T-helper 17 cell (primary cell): ENCODE measurements around the gene MFN1. TPM values are rescaled to one million over a fixed set of nuclear protein-coding genes. Genes with fewer than 3 reads are reported as not detected.
A peak's percentile ranks its signal among the peaks of the same experiment; 100 is the strongest.
"Not testable (repeated sequence)": the region's sequence is repeated elsewhere in the genome, so short reads cannot be mapped to it uniquely, and the experiment has no call there.

Experiments
- ATAC-seq: fragments of 150-1000 bp; cut with Tn5 transposase; 2 replicates; pipeline ENCODE4 v1.10.0; 2021; ENCODE audit warnings: mild to moderate bottlenecking, moderate library complexity
- DNase-seq, 3 donors: peaks; one replicate each; pipeline versions ENCODE4 v3.0.0 to v3.0.0-alpha.2; 2020 to 2021
- H3K9me3 ChIP-seq: one replicate; pipeline ENCODE4 v1.7.0; 2013; ENCODE audit warnings: low read length, mild to moderate bottlenecking; ENCODE audit not compliant: control insufficient read depth, poor library complexity, severe bottlenecking
- H3K27ac Mint-ChIP-seq: one replicate; pipeline ENCODE4 v1.8.0; 2022; ENCODE audit warnings: mild to moderate bottlenecking, moderate library complexity, mixed read lengths
- H3K27me3 Mint-ChIP-seq: one replicate; pipeline ENCODE4 v1.8.0; 2022; ENCODE audit warnings: mixed read lengths
- H3K36me3 Mint-ChIP-seq: one replicate; pipeline ENCODE4 v1.8.0; 2022; ENCODE audit warnings: low read depth, mixed read lengths
- H3K4me1 Mint-ChIP-seq: one replicate; pipeline ENCODE4 v1.8.0; 2022; ENCODE audit warnings: mild to moderate bottlenecking, mixed read lengths
- H3K4me3 Mint-ChIP-seq: one replicate; pipeline ENCODE4 v1.8.0; 2022; ENCODE audit warnings: mild to moderate bottlenecking, moderate library complexity, mixed read lengths
- total RNA-seq, 4 donors: library from RNA in 2 of 4; stranded (reverse) in 2 of 4; gene quantifications; one replicate each; pipeline ENCODE4 v1.2.3 and lab custom pipeline; 2022 to 2026

The MFN1 gene
- total RNA-seq (10 to 100 TPM; 27.3 to 32.0 TPM), total RNA-seq (lab: John Stamatoyannopoulos, UW) (44.2 to 84.8 reads per million in 2 donors)

DNA sequence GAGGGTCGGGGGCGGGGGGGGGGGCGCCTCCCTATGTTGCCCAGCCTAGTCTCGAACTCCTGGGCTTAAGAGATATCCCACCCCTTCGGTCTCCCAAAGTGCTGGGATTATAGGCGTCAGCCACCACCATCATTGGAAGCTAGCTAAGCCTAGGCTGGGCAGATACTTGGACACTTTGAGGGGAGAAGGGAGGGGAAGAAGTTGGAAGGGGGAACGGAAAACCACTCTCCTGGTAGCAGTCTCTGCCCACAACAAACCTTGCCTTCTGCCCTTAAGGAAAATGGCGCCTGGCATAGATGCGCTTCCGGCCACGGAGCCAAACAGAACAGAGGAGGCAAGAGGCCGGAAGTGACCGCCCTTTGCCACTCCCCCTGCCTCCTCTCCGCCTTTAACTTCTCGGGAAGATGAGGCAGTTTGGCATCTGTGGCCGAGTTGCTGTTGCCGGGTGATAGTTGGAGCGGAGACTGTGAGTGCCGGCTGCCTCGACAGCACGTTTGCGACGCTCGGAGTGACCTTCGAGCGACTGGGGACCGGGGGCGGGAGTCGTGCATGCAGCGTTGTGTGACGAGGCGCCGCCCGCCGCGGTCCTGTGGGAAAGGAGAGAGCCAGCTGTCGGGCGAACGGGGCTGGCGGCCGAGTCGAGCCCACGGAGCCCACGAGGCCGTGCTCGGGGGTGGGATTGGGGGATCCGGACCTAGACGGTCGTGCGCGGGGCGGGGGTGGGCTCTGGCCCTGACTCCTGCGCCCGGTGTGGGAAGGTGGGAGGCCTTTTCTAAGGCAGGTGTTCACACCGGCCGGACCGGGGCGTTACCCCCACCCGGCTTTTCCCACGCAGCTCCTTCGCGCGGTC lies at the start of gene MFN1:
Gene MFN1 (plus strand): TSS at position 365 of the 850 bp plus-strand sequence. CDS start 1,143 bp downstream, outside the sequence.
- Mint-ChIP-seq H3K36me3 (no peaks in the 10 kb centered on the region), H3K4me3 (peak within 1 kb of the TSS; percentile 99), H3K4me1 (peaks cover 10% of the 10 kb centered on the region), H3K27ac (peak within 1 kb of the TSS; percentile 90), H3K27me3 (no peaks in the 10 kb centered on the region)
- peak; percentile 77 to 83 (median 79) for DNase-seq
- ATAC-seq: peak; percentile 99
- no peaks in the 10 kb centered on the region for H3K9me3 ChIP-seq

DNA sequence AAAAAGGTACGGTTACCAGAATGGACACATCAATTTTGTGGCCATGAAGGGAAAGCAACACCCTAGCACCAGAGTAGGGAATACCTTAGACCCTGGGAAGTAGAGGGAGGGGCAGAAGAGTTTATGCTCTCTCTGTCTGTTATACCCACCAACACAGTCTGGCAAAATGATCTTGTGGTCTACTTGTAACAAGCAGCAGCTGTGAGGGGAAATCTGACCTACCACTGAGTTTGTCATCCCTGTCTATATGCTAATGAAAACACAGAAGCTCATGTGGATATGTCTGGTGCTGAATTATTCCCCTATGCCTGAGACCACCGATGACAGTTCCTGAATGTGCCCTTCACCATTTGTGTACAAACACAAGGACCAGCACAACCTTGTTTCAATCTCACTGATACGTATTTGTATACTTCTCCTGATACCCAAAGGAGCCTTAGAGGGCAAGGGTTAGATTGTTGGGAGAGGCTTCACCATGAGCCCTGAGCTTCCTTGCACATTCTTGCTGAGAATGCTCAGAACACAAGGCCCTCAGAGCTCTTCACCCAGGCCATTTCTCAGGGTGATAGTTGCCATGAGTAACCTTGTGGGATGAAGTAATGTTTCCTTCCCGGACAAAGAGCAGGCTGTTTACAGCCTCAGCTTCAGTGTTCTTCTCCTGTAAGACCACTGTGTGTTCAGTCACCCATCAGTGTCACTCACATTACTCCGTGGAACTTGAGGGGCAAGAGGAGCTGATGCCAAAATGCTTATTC lies 49.4 kb upstream of the MFN1 start:
- DNase-seq (no peak), ATAC-seq (no peak)
- H3K9me3 ChIP-seq: no peaks in the 10 kb centered on the region
- no peaks in the 10 kb centered on the region for H3K4me1 Mint-ChIP-seq
- no peak overlapping the region for H3K4me3 Mint-ChIP-seq
- no peak overlapping the region for H3K27ac Mint-ChIP-seq
- H3K27me3 Mint-ChIP-seq: peaks cover 23% of the 10 kb centered on the region
- no peaks in the 10 kb centered on the region for H3K36me3 Mint-ChIP-seq

DNA sequence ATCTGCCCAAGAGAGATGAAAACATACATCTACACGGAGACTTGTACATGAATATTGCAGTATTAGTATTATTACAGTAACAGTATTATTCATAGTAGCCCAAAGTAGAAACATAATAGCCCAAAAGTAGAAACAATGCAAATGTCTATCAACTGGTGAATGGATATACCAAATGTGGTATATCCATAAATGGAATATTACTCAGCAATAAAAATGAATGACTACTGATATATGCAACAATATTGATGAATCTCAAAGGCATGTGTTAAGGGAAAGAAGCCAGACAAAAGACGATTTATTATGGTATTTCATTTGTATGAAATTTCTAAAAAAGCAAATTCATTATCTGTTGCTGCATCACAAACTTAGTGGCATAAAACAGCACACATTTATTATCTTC lies 48.2 kb upstream of the MFN1 start:
- peaks cover 2% of the 10 kb centered on the region for H3K36me3 Mint-ChIP-seq
- H3K4me1 Mint-ChIP-seq: peaks cover 2% of the 10 kb centered on the region
- no peaks in the 10 kb centered on the region for H3K9me3 ChIP-seq
- no peak overlapping the region for H3K4me3 Mint-ChIP-seq
- DNase-seq (no peak), ATAC-seq (no peak)
- no peak overlapping the region for H3K27ac Mint-ChIP-seq
- H3K27me3 Mint-ChIP-seq: peaks cover 20% of the 10 kb centered on the region

DNA sequence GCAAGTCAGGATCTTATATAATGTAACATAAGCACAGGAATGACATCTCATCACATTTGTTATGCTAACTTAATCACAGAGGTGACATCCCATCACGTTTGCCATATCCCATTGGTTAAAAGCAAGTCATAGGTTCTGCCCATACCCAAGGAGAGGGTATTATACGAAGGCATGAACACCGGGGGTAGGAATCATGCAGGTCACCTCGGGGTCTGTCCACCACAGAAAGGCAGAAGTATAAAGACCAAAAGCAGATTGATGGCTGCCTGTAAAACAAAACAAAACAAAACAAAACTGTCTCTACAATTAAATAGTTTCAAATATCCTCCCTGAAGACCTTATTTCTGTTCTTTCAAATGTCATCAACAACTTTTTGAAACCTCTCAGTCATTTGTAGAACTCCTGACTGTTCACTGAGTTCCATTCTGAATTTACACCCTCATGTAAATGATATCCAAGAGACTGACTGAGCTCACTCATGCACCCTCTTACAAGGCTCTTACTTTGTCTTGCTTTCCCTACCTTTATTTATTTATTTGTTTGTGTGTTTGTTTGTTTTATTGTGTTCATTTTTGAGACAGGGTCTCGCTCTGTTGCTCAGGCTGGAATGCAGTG lies 47.4 kb upstream of the MFN1 start:
- peaks cover 2% of the 10 kb centered on the region for H3K4me1 Mint-ChIP-seq
- H3K4me3 Mint-ChIP-seq: no peak overlapping the region
- no peak for DNase-seq
- peak overlapping the region; percentile 34 for H3K27ac Mint-ChIP-seq
- ATAC-seq: no peak
- peaks cover 17% of the 10 kb centered on the region for H3K27me3 Mint-ChIP-seq
- no peaks in the 10 kb centered on the region for H3K9me3 ChIP-seq
- peaks cover 2% of the 10 kb centered on the region for H3K36me3 Mint-ChIP-seq

DNA sequence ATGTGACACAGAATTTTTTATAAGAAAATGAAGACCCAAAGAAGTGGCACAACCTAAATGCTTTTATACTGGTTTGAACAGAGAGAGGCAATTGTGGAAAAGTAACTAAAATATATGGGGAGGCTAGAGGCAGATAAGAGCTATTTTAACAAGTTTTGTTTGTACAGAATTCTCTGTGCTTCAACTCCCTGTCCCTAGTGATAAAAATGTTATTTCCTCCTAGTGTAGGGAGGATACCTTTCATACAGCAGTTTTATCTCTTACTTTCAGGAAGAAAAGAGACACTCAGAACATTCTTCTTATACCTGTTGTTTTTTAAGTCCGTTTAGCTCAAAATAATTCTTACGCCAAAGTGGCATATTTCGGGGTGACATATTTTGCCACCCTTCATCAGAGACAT lies 45.9 kb upstream of the MFN1 start:
- Mint-ChIP-seq H3K4me3 (no peak overlapping the region), H3K36me3 (peaks cover 2% of the 10 kb centered on the region), H3K4me1 (peaks cover 2% of the 10 kb centered on the region), H3K27ac (no peak overlapping the region), H3K27me3 (peaks cover 12% of the 10 kb centered on the region)
- ATAC-seq (no peak), DNase-seq (no peak)
- H3K9me3 ChIP-seq: no peaks in the 10 kb centered on the region

DNA sequence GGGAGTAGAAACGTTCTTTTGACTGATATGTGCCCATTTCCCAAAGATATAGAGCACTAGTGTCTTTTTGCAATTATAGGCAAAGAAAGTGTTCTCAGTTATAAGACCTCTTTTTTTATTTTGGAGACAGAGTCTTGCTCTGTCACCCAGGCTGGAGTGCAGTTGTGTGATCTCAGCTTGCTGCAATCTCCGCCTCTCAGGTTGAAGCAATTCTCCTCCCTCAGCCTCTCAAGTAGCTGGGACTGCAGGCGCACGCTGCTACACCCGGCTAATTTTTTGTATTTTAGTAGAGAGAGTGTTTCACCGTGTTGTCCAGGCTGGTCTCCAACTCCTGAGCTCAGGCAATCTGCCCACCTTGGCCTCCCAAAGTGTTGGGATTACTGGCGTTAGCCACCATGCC lies 45.4 kb upstream of the MFN1 start:
- peaks cover 2% of the 10 kb centered on the region for H3K4me1 Mint-ChIP-seq
- no peak overlapping the region for H3K4me3 Mint-ChIP-seq
- H3K27ac Mint-ChIP-seq: no peak overlapping the region
- ATAC-seq (no peak), DNase-seq (no peak)
- H3K9me3 ChIP-seq: no peaks in the 10 kb centered on the region
- H3K36me3 Mint-ChIP-seq: peaks cover 2% of the 10 kb centered on the region
- peaks cover 12% of the 10 kb centered on the region for H3K27me3 Mint-ChIP-seq

DNA sequence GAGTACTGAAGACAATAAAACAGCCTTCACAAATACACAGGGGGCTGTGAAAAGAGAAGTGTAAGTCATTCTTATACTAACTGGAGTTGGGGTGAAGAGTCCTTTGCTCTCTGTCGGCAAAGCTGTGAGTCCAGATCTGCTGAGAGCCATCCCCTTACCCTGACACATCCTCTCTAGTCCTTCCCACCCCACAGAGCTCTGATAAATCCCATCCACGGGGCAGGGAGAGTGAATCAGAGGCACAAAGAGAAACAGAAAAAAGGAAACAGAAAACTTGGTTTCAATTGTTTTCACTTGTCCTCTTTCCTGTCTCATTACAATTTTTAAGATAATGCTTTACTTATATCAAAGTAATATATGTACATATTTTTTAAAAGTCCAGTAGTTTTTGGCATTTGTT lies 42.9 kb upstream of the MFN1 start:
- Mint-ChIP-seq H3K4me3 (no peak overlapping the region), H3K27ac (no peak overlapping the region), H3K27me3 (peaks cover 6% of the 10 kb centered on the region), H3K4me1 (peaks cover 2% of the 10 kb centered on the region), H3K36me3 (peaks cover 2% of the 10 kb centered on the region)
- DNase-seq (no peak), ATAC-seq (no peak)
- no peaks in the 10 kb centered on the region for H3K9me3 ChIP-seq

DNA sequence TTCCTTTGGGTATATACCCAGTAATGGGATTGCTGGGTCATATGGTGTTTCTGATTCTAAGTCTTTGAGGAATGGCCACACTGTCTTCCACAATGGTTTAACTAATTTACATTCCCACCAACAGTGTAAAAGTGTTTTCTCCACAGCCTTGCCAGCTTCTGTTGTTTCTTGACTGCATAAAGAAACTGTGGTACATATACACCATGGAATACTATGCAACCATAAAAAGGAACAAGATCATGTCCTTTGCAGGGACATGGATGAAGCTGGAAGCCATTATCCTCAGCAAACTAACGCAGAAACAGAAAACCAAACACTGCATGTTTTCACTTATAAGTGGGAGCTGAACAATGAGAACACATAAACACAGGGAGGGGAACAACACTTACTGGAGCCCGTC lies 40.1 kb upstream of the MFN1 start:
- not testable (repeated sequence) for H3K27me3 Mint-ChIP-seq, H3K27ac Mint-ChIP-seq, H3K4me3 Mint-ChIP-seq, H3K4me1 Mint-ChIP-seq, H3K9me3 ChIP-seq, H3K36me3 Mint-ChIP-seq, DNase-seq, ATAC-seq

DNA sequence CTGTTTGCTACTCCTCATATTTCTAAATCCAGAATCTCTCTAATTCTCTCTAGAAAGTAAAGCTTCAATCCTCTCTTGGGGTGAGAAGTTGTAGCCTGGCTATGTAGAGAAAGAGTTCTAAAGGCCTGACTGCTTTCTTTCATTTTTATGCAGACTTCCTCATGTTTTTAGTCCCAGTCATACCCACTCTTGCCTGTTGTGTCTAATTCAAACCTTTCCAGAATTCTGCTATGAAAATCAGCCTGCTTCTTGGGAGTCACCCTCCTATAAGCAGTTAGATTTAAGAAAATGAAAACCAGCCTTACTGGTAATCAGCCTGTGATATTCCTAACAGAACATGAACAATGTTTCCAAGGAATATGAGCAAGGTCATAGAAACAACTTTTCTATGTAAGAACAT lies 39.5 kb upstream of the MFN1 start:
- Mint-ChIP-seq H3K27me3 (peaks cover 11% of the 10 kb centered on the region), H3K4me3 (no peak overlapping the region), H3K36me3 (peaks cover 4% of the 10 kb centered on the region), H3K4me1 (peaks cover 2% of the 10 kb centered on the region), H3K27ac (no peak overlapping the region)
- ATAC-seq (no peak), DNase-seq (no peak)
- H3K9me3 ChIP-seq: no peaks in the 10 kb centered on the region

DNA sequence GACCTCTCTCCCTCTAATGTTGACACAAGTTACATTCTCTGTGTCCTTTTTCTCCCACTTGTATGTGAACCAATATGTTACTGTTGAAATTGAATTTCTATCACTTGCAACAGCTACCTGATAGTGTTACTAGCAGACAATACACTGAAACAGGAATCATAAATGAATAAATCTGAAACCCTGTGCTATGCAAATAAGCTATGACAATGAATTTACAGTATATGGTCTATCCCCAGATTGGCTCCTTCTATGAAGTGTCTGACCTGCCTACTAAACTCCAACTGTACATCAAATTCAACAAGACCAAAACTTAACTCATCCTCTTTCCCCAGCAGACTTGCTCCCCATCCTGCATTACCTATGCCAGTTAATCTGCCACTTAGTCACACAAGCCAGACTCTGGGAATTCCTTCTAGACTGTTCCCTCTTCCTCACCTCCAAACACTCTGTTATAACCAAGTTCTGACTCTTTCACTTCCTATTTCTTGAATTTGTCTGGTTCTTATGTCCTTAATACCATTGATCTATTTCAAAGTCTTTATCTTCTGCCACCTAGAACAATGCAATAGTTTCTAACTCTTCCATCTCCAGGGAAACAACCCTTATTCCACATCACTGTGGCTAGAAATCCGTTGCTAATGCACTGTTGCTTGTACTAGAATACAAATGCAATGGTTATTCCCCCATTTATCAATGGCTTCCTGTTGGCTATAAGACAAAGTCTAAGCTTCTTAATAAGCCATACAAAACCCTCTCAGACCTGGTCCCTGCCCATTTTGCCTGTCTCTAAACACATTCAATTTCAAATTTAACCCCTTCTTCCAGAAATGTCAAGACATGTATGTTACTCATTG lies 38.1 kb upstream of the MFN1 start:
- no peak overlapping the region for H3K4me3 Mint-ChIP-seq
- ATAC-seq: no peak

DNA sequence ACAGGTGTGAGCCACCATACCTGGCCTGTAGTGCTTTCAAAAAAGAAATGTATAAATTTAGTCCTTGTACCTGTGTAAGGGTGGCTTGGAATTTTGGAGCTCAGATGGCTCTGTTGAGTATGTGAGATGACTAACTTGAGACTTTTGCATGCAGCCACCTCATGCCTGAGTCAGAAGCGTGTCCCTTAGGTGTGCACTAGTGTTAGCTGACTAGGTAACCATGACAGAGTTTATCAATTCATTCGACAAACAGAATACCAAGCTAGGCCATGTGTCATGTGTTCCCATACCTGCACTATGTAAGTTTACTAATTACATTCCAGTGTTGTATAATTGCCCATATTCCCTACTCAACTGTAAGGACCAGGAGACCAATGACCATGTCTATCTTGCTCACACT lies 28.6 kb upstream of the MFN1 start:
- H3K27me3 Mint-ChIP-seq: peaks cover 4% of the 10 kb centered on the region
- ATAC-seq (no peak), DNase-seq (no peak)
- peaks cover 11% of the 10 kb centered on the region for H3K4me1 Mint-ChIP-seq
- H3K27ac Mint-ChIP-seq: no peak overlapping the region
- H3K4me3 Mint-ChIP-seq: no peak overlapping the region
- H3K36me3 Mint-ChIP-seq: no peaks in the 10 kb centered on the region
- H3K9me3 ChIP-seq: no peaks in the 10 kb centered on the region

More for the DNA sequence above, 38.1 kb upstream of the MFN1 start:
- no peaks in the 10 kb centered on the region for H3K4me1 Mint-ChIP-seq
- DNase-seq: no peak
- peaks cover 2% of the 10 kb centered on the region for H3K36me3 Mint-ChIP-seq
- H3K27ac Mint-ChIP-seq: no peak overlapping the region
- peaks cover 15% of the 10 kb centered on the region for H3K27me3 Mint-ChIP-seq
- H3K9me3 ChIP-seq: no peaks in the 10 kb centered on the region

DNA sequence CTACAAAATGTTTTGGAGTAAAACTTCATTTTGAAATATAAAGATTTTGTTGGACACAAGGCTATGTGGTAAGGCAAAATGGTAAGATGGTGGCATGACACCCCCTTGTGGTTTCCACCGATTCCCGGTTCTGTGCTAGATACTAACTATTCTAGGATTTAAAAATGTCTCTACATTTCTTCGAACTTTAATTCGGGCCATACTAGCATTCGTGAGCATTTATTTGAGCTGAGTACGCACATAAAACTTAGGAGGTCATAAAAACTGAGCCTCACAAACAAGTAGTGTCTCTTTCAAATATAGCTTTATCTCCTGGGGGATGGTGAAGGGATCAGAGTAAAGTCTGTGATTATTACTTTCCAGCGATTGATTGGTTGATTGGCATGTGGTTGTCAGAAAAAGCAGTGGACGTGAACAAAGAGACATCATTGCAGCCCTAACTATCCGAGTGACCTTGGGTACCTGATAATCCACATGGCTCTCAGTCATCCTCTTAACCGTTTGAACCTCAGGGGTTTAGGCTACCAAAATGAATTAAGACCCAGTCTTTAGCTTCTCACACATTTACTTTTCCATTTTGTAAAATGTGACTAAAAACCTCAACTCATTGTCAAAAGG lies 25.7 kb upstream of the MFN1 start:
- peak overlapping the region; percentile 63 for H3K27ac Mint-ChIP-seq
- no peak for DNase-seq
- no peaks in the 10 kb centered on the region for H3K9me3 ChIP-seq
- H3K36me3 Mint-ChIP-seq: no peaks in the 10 kb centered on the region
- H3K27me3 Mint-ChIP-seq: no peaks in the 10 kb centered on the region
- peak overlapping the region; percentile 91 for H3K4me3 Mint-ChIP-seq
- ATAC-seq: no peak
- H3K4me1 Mint-ChIP-seq: peaks cover 24% of the 10 kb centered on the region
